Nucleus accumbens (tissue), 56 donors: ENCODE measurements around the gene PPP1R1B.
A peak's percentile ranks its signal among the peaks of the same experiment; 100 is the strongest.

Source experiments
- DNase-seq, 56 donors: peaks; one replicate each; lab custom pipeline; 2025; lab: John Stamatoyannopoulos, UW

Gene PPP1R1B

DNA sequence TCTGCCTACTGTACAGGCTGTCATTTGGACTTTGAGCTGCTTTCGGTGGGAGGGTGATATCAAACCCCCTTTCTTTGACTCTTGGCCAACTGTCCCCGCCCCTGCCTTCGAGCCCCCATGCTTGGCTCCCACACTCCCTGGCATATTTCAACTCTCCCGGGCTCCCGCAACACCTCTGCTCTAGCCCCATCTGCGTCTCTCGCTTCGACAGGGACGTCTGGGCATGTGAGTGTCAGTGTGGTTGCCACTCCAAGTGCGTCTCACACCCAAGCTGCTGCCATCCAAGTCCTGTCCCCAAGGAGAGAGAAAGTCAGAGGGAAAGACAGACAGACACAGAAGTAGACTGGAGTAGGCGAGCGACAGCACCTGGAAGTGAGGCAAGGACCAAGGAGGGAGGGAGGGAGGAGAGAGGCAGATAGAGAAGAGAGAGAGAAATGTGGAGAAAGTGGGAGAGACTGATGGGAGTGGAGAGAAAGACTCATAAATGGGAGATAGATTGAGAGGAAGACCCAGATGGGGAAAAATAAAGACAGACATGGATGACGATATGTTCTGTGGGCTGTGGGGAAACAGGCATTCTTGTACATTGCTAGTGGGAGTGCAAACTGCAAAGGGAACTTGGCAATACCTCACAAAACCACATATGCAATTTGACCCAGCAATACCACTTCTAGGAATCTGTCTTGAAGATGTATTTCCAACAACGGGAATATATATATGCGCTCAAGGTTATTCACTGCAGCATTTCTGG, 22.0 kb downstream of the PPP1R1B start:
- no peak for DNase-seq

DNA sequence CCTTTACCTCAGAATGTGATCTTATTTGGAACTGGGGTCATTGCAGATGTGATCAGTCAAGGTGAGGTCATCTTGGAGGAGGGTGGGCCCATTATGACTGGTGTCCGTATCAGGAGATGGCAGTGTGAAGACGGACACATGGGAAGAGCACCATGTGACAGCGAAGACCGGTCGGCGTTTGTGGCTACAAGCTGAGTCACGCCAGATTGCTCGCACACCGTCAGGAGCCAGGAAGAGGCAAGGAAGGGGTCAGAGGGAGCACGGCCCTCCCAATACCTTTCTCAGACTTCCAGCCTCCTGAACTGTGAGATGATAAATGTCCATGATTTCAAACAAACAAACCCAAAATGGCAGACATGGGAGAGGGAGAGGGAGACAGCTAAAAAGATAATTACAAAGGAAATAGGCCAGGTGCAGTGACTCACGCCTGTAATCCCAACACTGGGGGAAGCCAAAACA, 23.4 kb downstream of the PPP1R1B start:
- DNase-seq, result no peak

DNA sequence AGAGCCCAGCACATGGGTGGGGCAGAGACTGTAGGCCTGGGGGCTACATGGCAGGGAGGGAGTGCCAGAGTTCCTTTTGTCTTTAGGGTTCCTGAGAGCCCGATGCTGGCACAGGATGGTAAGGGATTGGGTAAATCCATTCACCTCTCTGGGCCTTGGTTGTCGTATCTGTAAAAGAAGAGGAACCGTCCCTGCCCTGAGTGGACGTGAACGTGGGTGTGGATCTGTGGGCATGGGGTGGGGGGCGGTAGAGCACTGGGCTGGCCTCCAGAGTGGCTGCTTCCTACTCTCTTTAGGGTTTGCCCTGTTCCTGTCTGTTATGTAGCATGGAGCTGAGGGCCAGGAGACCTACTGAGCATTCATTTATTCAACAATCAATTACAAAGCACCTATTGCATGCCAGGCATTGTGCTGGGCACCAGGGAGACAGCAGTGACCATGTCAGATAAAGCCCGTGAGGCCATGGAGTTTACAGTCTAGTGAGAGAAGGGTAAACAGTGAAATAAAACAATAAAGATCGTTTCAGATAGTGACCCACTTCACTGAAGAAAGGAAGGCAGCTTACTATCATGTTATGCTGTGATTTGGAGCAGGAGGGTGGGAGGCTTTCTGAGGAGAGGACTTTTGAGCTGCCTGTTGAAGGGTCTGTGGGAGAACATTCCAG, 25.3 kb downstream of the PPP1R1B start:
- DNase-seq, result no peak

DNA sequence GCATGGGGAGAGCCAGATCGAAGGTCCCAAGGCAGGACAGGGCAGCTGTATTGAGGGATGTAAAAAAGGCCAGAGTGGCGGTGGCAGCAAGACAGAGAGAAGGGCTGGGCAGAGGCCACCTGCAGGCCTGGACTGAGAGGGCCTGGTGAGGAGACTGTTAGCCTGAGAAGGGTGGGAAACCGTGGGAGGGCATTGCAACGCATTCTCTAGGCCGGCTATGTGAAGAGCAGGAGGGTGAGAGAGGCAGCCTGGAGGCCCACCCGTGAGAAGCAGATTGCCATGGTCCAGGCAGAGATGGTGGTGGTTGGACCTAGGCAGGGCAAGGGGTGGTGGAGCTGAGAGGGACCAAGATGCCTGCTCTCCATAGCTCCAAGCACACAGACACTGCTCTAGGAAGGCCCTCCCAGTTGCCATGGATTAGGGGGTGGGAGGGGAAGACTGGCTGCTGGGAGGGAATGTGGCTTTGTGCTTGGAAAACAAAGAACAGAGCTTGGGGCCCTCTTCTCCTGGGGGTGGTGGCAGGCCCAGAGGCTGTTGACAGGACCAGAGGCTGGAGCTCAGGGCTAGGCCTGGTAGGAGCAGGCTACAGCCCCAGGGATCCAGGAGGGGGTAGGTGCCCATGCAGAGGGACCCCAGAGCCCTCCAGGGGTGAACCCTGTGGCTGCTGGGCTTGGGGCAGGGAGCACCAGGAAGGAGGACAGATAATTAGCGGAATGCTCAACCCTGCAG, 26.0 kb downstream of the PPP1R1B start:
- peak in 49 of 56 donors; percentile 24 to 81 (median 60) for DNase-seq

DNA sequence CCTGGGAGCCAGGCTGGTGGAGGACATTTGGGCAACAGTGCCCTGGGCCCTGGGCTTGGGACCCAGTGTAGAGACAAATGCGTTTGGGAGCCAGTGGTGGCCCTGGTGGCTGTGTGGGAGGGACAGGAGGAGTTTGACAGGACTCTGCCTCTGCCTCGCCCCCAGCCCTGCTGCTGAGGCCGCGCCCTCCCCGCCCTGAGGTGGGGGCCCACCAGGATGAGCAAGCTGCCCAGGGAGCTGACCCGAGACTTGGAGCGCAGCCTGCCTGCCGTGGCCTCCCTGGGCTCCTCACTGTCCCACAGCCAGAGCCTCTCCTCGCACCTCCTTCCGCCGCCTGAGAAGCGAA, 26.5 kb downstream of the PPP1R1B start:
- peak in 1 of 56 donors; percentile 60 for DNase-seq

DNA sequence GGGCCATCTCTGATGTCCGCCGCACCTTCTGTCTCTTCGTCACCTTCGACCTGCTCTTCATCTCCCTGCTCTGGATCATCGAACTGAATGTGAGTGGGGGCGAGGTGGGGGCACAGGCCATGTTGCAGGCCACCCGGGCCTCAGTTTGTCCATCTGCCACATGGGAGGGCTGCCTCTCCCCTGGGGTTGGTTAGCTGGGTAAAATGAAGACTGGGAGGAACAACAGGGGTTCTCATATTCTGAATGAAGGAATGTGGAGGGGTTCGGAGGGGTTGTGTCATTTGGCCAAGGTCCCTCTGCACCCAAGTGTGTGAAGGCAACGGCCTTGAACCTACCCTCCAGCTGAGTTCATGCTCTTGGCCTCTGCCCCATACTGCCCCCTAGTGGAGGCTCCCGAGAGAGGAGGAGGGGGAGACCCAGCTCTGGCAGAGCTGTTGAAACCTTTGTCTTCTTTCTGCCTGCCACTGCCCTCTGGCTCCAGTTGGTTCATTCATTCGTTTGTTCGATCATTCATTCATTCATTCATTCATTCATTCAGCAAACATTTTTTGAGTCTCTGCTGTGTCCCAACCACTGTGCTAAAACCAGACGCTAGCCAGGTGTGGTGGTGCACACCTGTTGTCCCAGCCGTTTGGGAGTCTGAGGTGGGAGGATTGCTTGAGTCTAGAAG, 27.0 kb downstream of the PPP1R1B start:
- peak in 47 of 56 donors; percentile 14 to 81 (median 45) for DNase-seq

DNA sequence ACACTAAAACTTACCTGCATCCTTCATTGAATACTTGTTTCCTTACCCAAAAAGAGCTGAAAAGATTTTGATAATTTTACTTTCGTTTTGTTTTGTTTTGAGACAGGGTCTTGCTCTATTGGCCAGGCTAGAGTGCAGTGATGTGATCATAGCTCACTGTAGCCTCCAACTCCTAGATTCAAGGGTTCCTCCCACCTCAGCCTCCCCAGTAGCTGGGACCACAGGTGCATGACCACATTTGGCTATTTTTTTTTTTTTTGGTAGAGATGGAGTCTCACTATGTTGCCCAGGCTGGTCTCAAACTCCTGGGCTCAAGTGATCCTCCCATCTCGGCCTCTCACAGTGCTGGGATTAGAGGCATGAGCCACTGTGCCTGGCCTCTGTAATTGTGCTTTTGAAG, 28.4 kb downstream of the PPP1R1B start:
- no peak for DNase-seq

DNA sequence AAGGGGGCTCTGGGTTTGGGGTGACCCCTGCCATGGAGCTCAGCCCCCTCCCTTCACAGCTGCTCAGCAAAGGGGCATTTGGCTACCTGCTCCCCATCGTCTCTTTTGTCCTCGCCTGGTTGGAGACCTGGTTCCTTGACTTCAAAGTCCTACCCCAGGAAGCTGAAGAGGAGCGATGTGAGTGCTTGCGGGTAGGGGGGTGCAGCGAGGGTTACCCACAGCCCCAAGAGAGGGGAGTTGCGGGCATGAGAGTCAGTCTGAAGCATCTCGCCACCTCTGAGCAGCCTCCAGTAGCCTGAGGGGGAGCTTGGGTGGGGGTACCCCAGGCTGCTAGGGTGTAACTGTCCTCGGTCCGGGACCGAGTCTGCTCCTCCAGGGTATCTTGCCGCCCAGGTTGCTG, 31.6 kb downstream of the PPP1R1B start:
- DNase-seq, result no peak

DNA sequence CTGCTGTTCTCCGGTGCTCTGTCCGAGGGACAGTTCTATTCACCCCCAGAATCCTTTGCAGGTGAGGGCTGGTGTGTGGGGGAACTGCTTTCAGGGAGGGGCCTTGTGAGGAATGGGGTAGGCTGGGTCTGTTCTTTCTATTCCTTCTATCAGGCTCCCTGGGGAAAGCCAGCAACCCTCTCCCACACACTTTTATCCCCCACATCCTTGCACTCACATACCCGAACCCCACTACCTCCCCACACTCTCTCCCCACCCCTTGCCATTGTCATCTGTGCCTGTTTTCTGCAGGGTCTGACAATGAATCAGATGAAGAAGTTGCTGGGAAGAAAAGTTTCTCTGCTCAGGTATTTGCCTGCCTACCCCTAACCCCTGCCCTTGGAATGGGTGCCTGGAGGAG, 32.0 kb downstream of the PPP1R1B start:
- peak in 16 of 56 donors; percentile 16 to 71 (median 46) for DNase-seq

DNA sequence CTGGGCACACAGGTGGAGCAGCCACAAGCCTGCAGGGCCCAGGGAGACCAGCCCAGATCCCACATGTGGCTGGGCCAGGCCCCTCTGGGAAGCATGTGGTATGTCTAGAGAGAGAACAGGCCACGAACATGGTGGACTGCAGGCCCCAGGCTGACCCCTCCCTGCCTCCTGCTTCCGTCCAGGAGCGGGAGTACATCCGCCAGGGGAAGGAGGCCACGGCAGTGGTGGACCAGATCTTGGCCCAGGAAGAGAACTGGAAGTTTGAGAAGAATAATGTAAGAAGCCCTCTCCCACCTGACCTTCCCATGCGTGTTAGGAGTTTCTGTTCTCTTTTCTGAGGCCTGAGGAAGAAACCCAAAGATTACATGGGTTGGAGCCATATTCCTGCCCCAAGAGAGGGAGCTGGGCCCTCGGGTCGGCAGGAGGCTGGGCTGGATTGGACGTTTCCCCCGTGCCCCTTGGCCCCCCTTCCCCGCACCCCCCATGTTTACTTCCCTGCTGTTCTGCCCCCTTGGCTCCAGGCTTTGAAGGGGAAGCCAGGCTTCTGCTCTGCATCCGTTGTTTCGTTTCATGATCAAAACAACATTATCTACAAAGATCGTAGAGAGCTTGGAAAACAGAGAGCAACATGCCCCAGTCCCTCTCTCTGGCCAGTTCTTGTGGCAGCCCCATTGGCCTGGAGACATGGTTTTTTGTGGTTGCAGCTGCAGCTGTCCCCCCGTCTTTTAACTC, 32.7 kb downstream of the PPP1R1B start:
- peak in 1 of 56 donors; percentile 18 for DNase-seq

DNA sequence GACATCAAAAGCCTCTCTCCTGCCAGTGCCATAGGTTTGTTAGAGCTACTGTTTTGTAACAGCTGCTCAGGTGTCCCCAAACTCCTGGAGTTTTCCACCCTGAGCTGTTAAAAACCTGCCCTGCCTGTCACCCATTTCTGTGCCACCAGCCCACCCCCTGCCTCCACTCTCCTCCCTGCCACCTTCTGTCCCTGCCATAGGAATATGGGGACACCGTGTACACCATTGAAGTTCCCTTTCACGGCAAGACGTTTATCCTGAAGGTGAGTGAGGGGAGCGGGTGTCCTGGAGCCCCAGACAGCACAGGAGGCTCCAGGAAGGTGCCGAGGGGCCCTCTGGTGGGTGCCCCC, 33.2 kb downstream of the PPP1R1B start:
- peak in 1 of 56 donors; percentile 18 for DNase-seq

DNA sequence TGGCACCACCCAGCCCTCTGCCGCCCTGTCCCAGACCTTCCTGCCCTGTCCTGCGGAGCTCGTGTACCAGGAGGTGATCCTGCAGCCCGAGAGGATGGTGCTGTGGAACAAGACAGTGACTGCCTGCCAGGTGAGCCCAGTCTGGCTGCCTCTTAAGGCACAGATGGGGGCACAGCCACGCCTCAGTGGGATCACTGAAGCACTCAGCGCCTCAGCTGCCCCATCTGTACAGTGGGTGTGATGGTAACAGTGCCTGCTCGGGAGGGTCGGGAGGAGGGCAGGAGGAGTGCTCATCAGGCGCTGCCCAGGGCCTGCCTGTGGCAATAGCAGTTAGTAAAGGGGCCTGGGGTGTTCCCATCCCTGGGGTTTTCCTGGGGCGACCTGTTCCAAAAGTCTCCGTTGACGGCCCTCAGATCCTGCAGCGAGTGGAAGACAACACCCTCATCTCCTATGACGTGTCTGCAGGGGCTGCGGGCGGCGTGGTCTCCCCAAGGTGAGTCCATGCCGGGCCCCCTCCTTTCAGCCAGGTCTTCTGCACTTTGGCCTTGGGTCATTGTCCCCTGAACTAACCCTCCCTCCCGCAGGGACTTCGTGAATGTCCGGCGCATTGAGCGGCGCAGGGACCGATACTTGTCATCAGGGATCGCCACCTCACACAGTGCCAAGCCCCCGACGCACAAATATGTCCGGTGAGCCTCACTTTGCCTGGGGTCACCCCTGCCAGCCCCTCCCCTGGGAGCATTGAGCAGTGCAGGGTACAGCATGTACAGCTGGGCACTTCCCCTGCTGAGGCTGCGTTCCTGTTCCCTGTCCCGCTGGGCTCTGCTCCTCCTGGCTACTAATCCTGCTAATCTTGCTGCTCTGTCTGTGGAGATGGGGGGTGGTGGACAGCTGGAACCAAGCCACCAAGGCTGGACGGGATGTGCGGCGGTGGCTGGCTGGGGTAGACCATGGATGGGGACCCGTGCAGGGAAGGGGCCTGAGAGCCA, 33.9 kb downstream of the PPP1R1B start:
- peak in 1 of 56 donors; percentile 21 for DNase-seq

DNA sequence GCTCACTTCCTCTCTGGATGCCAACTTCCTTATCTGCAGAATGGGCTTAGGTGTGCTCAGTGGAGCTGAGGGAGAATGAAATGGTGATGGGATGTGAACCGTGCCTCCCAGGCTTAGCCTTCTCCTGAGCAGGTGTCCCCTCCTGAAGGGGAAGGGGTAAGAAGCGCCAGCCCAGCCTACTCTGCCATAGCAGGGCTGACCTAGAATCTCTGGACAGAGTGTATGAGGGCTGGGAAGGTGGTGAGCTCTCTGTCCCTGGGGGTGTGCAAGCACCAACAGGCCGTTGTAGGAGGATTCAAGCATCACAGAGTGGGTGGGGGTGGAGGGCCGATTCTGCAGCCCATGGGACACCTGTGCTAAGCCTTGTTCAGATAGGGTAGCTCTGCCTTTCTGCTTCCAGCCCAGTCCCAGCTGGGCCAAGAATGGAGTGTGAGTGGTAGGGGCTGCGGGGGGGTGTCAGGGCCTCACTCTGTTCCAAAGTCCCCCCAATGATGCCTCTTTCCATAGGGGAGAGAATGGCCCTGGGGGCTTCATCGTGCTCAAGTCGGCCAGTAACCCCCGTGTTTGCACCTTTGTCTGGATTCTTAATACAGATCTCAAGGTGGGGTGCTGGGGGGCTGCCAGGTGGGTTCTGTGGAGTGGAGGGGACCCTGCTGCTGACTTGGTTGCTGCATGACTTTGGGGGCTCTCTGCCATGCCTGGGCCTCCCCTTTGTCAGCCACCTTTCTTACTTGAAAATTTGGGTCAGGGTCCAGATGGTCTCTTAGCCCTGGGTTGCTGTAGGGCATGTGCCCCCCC, 35.2 kb downstream of the PPP1R1B start:
- DNase-seq, result no peak

DNA sequence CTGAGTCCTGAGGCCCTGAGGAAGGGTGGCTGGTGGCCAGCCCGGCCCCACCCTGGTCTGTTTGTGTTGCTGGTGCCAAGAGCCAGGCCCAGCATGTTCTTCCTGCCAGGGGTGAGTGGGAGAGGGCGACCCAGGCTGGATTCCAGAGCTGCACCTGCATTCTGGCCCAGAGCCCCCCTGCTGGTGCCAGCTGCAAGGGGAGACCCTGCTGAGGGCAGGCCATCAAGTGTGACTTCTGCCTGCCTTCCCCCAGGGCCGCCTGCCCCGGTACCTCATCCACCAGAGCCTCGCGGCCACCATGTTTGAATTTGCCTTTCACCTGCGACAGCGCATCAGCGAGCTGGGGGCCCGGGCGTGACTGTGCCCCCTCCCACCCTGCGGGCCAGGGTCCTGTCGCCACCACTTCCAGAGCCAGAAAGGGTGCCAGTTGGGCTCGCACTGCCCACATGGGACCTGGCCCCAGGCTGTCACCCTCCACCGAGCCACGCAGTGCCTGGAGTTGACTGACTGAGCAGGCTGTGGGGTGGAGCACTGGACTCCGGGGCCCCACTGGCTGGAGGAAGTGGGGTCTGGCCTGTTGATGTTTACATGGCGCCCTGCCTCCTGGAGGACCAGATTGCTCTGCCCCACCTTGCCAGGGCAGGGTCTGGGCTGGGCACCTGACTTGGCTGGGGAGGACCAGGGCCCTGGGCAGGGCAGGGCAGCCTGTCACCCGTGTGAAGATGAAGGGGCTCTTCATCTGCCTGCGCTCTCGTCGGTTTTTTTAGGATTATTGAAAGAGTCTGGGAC, 36.0 kb downstream of the PPP1R1B start:
- DNase-seq, result no peak

DNA sequence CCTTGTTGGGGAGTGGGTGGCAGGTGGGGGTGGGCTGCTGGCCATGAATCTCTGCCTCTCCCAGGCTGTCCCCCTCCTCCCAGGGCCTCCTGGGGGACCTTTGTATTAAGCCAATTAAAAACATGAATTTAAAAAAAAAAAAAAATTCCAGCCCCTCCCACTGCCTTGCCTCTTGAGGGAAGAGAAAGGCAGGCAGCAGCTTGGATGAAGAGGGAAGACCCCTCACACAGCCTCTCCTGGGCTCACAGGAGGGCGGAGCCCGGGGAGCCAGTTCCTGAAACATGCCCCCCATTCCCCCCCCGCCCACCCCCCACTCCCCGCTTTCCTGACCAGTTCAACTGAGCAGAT, 36.6 kb downstream of the PPP1R1B start:
- no peak for DNase-seq

DNA sequence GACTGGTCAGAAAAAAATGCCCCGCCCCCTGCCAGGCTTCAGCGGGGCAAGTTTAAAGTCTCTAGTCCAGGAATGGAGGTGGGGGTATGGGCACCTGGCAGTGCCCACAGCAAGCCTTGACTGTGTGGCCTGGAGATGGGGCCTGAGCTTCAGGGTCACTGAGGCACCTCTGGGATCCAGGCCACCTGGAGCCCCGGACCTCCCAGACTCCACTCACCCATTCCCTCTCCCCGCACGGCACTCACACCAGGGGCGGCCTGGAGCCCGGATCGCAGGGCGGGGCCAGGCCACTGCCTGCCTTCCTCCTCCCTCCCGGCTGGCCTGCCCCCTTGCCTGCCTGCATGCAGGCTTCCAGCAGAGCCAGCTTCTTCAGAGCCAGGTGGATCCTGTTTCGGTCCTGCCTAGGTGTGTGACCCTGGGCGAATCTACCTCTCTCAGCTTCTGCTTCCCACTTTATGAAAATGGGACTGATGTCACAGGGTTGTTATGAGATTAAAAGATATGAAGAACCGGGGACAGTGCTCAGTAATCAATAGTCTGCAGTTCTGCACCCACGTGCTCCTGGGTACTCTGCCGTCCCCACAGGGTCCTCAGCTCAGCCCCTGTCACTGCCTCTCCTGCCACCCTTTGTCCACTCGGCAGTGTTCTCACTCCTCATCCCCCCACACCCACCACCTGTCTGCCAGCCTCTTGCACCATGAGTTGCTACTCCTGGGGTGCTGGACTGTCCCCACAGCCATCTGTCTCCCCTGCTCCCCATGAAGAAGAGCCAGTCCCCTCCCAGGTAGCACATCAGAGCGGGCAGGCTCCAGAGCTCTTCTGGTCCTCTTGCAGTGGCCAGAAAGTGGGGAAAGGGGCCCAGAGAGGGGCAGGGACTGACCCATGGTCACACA, 37.2 kb downstream of the PPP1R1B start:
- no peak for DNase-seq
